HepG2 (cell line): ENCODE data around the gene RNF8. TPM values are rescaled to one million over a fixed set of nuclear protein-coding genes. Genes with fewer than 3 reads are reported as not detected.
"Not testable (repeated sequence)": the region's sequence is repeated elsewhere in the genome, so short reads cannot be mapped to it uniquely, and the experiment has no call there.

Experiments
- ATAC-seq: fragments of 200-7000 bp; cut with Tn5 transposase; 3 replicates; pipeline ENCODE4 v1.9.1; 2020; ENCODE audit warnings: mild to moderate bottlenecking, moderate library complexity
- BruUV-seq: library from RNA; stranded (reverse); fragments of 400-500 nt; replicated peaks from 2 replicates; lab custom pipeline; 2021; lab: Mats Ljungman, UMichigan
- CTCF ChIA-PET: fragments of 300-600 bp; formaldehyde crosslinking; extraction: SDS; loops from one replicate; lab custom pipeline; 2021; ENCODE audit warnings: low total read pairs, inconsistent platforms, low intra/inter-chr PET ratio; lab: Yijun Ruan, JAX
- POLR2A ChIA-PET: fragments of 350-600 bp; sonication (Branson Sonifier 250); formaldehyde crosslinking; loops from one replicate; lab custom pipeline; 2020; ENCODE audit warnings: antibody characterized with exemption, inconsistent platforms; lab: Yijun Ruan, JAX
- DNase-seq: peaks from one replicate; pipeline ENCODE4 v3.0.0-alpha.2; 2015; ENCODE audit warnings: low spot score
- FAIRE-seq: peaks from 3 replicates; lab custom pipeline; 2011; peaks lifted over from hg19 to GRCh38; lab: Jason Lieb, UNC
- H2AFZ ChIP-seq: one replicate; pipeline ENCODE4 v1.6.1; 2011; ENCODE audit warnings: low read length, inconsistent platforms
- H3K27ac ChIP-seq: fragments of 300-600 bp; 3 replicates; pipeline ENCODE4 v1.8.0; 2011; ENCODE audit warnings: mixed run types, mild to moderate bottlenecking, mixed read lengths, low read length, inconsistent platforms; ENCODE audit not compliant: insufficient read depth; ENCODE audit errors: extremely low read length
- H3K27me3 ChIP-seq, 2 experiments: fragments of 200-600 bp in 1 of 2; 2 replicates in 1 of 2; 3 replicates in 1 of 2; pipeline versions ENCODE4 v1.6.0 to v1.8.0; 2011; ENCODE audit warnings: low read length in 2 of 2, mild to moderate bottlenecking in 2 of 2, moderate library complexity in 2 of 2, inconsistent platforms in 1 of 2; ENCODE audit not compliant: insufficient read depth in 2 of 2, control insufficient read depth in 1 of 2
- H3K36me3 ChIP-seq, 2 experiments: fragments of 200-600 bp in 1 of 2; replicated peaks in 1 of 2; 2 replicates in 1 of 2; 3 replicates in 1 of 2; pipeline versions ENCODE4 v1.5.1 to v1.8.0; 2011; ENCODE audit warnings: low read length in 2 of 2, inconsistent platforms in 1 of 2; ENCODE audit not compliant: insufficient read depth in 2 of 2, control insufficient read depth in 1 of 2
- H3K4me1 ChIP-seq: 2 replicates; pipeline ENCODE4 v1.5.1; 2012; ENCODE audit warnings: low read length, inconsistent platforms; ENCODE audit not compliant: insufficient read depth
- H3K4me2 ChIP-seq: 2 replicates; pipeline ENCODE4 v1.6.0; 2011; ENCODE audit warnings: low read depth, low read length, inconsistent platforms
- H3K4me3 ChIP-seq, 3 experiments: fragments of 200-600 bp in 1 of 3; sonication (generic), shearing (Covaris generic) in 1 of 3; replicated peaks in 1 of 3; 2 replicates each; pipeline ENCODE4 v1.5.1; 2011 to 2016; ENCODE audit warnings: low read length in 3 of 3, inconsistent platforms in 2 of 3, low read depth in 2 of 3, mild to moderate bottlenecking in 2 of 3, control low read depth in 1 of 3, mixed read lengths in 1 of 3; ENCODE audit not compliant: insufficient read depth in 1 of 3
- H3K79me2 ChIP-seq: one replicate; pipeline ENCODE4 v1.6.1; 2011; ENCODE audit warnings: low read length, inconsistent platforms; ENCODE audit not compliant: insufficient read depth
- H3K9ac ChIP-seq: 2 replicates; pipeline ENCODE4 v1.6.0; 2011; ENCODE audit warnings: mild to moderate bottlenecking, low read depth, low read length, inconsistent platforms; ENCODE audit not compliant: insufficient read depth
- H3K9me3 ChIP-seq: 2 replicates; pipeline ENCODE4 v1.5.1; 2012; ENCODE audit warnings: mild to moderate bottlenecking, low read length
- H4K20me1 ChIP-seq: 2 replicates; pipeline ENCODE4 v1.6.0; 2011; ENCODE audit warnings: inconsistent platforms, mild to moderate bottlenecking, low read length, moderate library complexity; ENCODE audit not compliant: insufficient read depth
- BRCA1 ChIP-seq: sonication (generic); formaldehyde crosslinking; IDR thresholded peaks from 2 replicates; pipeline ENCODE4 v1.4.0; 2020; ENCODE audit warnings: missing genetic modification reagents
- EEA1 ChIP-seq: sonication (generic); formaldehyde crosslinking; IDR thresholded peaks from 2 replicates; pipeline ENCODE4 v1.5.1; 2020; ENCODE audit warnings: mild to moderate bottlenecking, missing genetic modification reagents, borderline replicate concordance
- GABPB1 ChIP-seq: IDR thresholded peaks from 2 replicates; pipeline ENCODE4 v1.6.1; 2016; ENCODE audit warnings: mild to moderate bottlenecking, missing genetic modification reagents, moderate library complexity, missing compliant biosample characterization
- RFX5 ChIP-seq: IDR thresholded peaks from 2 replicates; pipeline ENCODE4 v1.6.1; 2011; ENCODE audit warnings: low read depth, low read length, improper control_type of control experiment
- SKI ChIP-seq: fragments of 450-650 bp; IDR thresholded peaks from one replicate; pipeline ENCODE4 v1.6.1; 2018; ENCODE audit warnings: mild to moderate bottlenecking; ENCODE audit not compliant: partially characterized antibody
- SOX13 ChIP-seq, 3 experiments: fragments of 450-650 bp in 1 of 3; sonication (generic) in 1 of 3; formaldehyde crosslinking in 1 of 3; IDR thresholded peaks in 2 of 3; conservative IDR thresholded peaks in 1 of 3; 2 replicates each; pipeline versions ENCODE4 v1.5.0 to v1.6.1; 2016 to 2020; ENCODE audit warnings: antibody characterized with exemption in 1 of 3, mild to moderate bottlenecking in 1 of 3, missing compliant biosample characterization in 1 of 3, missing genetic modification reagents in 1 of 3, moderate library complexity in 1 of 3
- TOPORS ChIP-seq: sonication (generic); formaldehyde crosslinking; IDR thresholded peaks from 2 replicates; pipeline ENCODE4 v1.8.0; 2023; ENCODE audit warnings: mild to moderate bottlenecking, missing genetic modification reagents
- TRAFD1 ChIP-seq: sonication (generic); formaldehyde crosslinking; IDR thresholded peaks from 2 replicates; pipeline ENCODE4 v1.5.1; 2020; ENCODE audit warnings: missing genetic modification reagents, mild to moderate bottlenecking, borderline replicate concordance
- ZFP36 ChIP-seq: fragments of 150-350 bp; IDR thresholded peaks from 2 replicates; pipeline ENCODE4 v1.6.1; 2018; ENCODE audit warnings: borderline replicate concordance, low read length, low read depth; ENCODE audit not compliant: partially characterized antibody
- ZNF101 ChIP-seq: sonication (generic); formaldehyde crosslinking; IDR thresholded peaks from 2 replicates; pipeline ENCODE4 v1.4.0; 2020; ENCODE audit warnings: mild to moderate bottlenecking, low read depth, missing genetic modification reagents, borderline replicate concordance
- ZNF503 ChIP-seq: sonication (generic); formaldehyde crosslinking; IDR thresholded peaks from 2 replicates; pipeline ENCODE4 v1.4.0; 2020; ENCODE audit warnings: missing genetic modification reagents
- ZNF792 ChIP-seq: IDR thresholded peaks from 2 replicates; pipeline ENCODE4 v1.6.1; 2016
- WGBS: methylation state at CpG from one replicate; pipeline ENCODE4 v1.1.6; 2017; ENCODE audit warnings: low lambda C conversion rate; 5-methylcytosine and 5-hydroxymethylcytosine counted together
- in situ Hi-C: cut with HindIII; loops from 2 replicates; pipeline ENCODE4 v1.10.0; 2017; ENCODE audit warnings: low pct_unique_long_range_greater_than_20kb; ENCODE audit not compliant: extremely low pct_ligation_motif_present
- intact Hi-C: fragments of 100-400 bp; cut with micrococcal nuclease; formaldehyde crosslinking; loops from one replicate; pipeline ENCODE4 v1.10.0; 2022; ENCODE audit not compliant: unreplicated experiment
- polyA plus RNA-seq, 8 experiments: library from polyadenylated mRNA; depleted of rRNA in 3 of 8; stranded (reverse) in 7 of 8; unstranded in 1 of 8; fragments of >200 nt; fragmentation: Illumina TruSeq in 4 of 8; extraction: Trizol in 4 of 8; gene quantifications; 2 replicates each; pipeline versions ENCODE4 v1.2.1 to v1.2.3, GENCODE V29; 2011 to 2016; ENCODE audit warnings: low read depth in 4 of 8, missing spikeins in 1 of 8, mixed read lengths in 1 of 8; ENCODE audit not compliant: insufficient read depth in 1 of 8
- total RNA-seq, 5 experiments: library from RNA; depleted of rRNA; stranded (reverse); fragments of >200 nt; fragmentation: Illumina TruSeq; extraction: Trizol; gene quantifications; 2 replicates each; pipeline ENCODE4 v1.2.3, GENCODE V29; 2016; ENCODE audit warnings: low read depth in 1 of 5

The RNF8 gene
- total and polyA plus RNA-seq, 2 of the 13 experiments (the other 11 are each of a cell fraction or from before 2014, with no cell fraction given) = 21.8 to 47.6 TPM

- no TSS peak for BruUV-seq
- TF ChIP-seq ZNF503 (CRISPR knock-in tag) = no peak
- no peak for TF ChIP-seq GABPB1 (CRISPR knock-in tag)
- TF ChIP-seq BRCA1 = no peak
- TF ChIP-seq ZFP36 = no peak
- TF ChIP-seq TRAFD1 (CRISPR knock-in tag) = no peak
- TF ChIP-seq SKI = no peak
- TF ChIP-seq ZNF792 (CRISPR knock-in tag) = no peak
- no peak for TF ChIP-seq SOX13 (IDR thresholded peaks at IDR 0.05)
- no peak for TF ChIP-seq SOX13 (CRISPR knock-in tag; conservative IDR thresholded peaks at IDR 0.05 in 1 of 2, IDR thresholded peaks at IDR 0.05 in 1 of 2)
- no peak for TF ChIP-seq EEA1
- TF ChIP-seq ZNF101 = no peak
- no peak for TF ChIP-seq TOPORS (CRISPR knock-in tag)
- no peak for TF ChIP-seq RFX5
- DNase-seq (no peak), FAIRE-seq (no peak), ATAC-seq (no peak)
- WGBS = 95% methylated on average over 4 of the region's 4 CpGs
- Histone ChIP-seq H3K79me2 (no peaks in the 10 kb centered on the region), H2AFZ (no peak overlapping the region), H3K9ac (no peak overlapping the region), H3K4me2 (no peak overlapping the region), H3K4me1 (no peaks in the 10 kb centered on the region), H3K9me3 (no peaks in the 10 kb centered on the region), H3K4me3 (no peak overlapping the region), H3K36me3 (peaks cover 16 to 71% of the 10 kb centered on the region in 2 experiments), H3K27me3 (no peaks in the 10 kb centered on the region), H4K20me1 (no peaks in the 10 kb centered on the region), H3K27ac (no peak overlapping the region)
- intact Hi-C loops (no loop called here), in situ Hi-C loops (no loop called here)
- POLR2A ChIA-PET = no interaction called here
- CTCF ChIA-PET = no interaction called here
Observed at GRCh38 chr6:37442416-37443215, 88.8 kb downstream of the RNF8 start.

GRCh38 chr6:37443216-37443542 lies 89.4 kb downstream of the RNF8 start:
- 95% methylated on average over 5 of the region's 5 CpGs for WGBS
- H4K20me1 ChIP-seq, H3K27ac ChIP-seq: not testable (repeated sequence)

More at GRCh38 chr6:37443216-37443542, 89.4 kb downstream of the RNF8 start:
- BruUV-seq, DNase-seq, H3K4me3 ChIP-seq, H3K9me3 ChIP-seq, H3K27me3 ChIP-seq, intact Hi-C loops, H3K4me1 ChIP-seq, H3K79me2 ChIP-seq, H2AFZ ChIP-seq, in situ Hi-C loops, H3K4me2 ChIP-seq, FAIRE-seq, CTCF ChIA-PET, ATAC-seq, H3K9ac ChIP-seq, POLR2A ChIA-PET: not testable (repeated sequence)
- H3K36me3 ChIP-seq = peaks cover 17 to 68% of the 10 kb centered on the region in 2 experiments
